ENCODE data around the gene PANK4. TPM values are rescaled to one million over a fixed set of nuclear protein-coding genes. Genes with fewer than 3 reads are reported as not detected.

The PANK4 gene
- total RNA-seq, 1 donor from 2014 or later, result 26.3 TPM

- Histone ChIP-seq H3K79me2 (ENCODE audit: insufficient read depth, low read length) (peaks cover 42% of the 10 kb centered on the region), H3K4me2 (ENCODE audit: low read length) (no peak overlapping the region), H2AFZ (ENCODE audit: low read depth, low read length) (no peak overlapping the region), H3K27me3 (ENCODE audit: insufficient read depth, low read length) (no peaks in the 10 kb centered on the region), H3K36me3 (ENCODE audit: insufficient read depth, low read length) (peaks cover 3% of the 10 kb centered on the region), H3K4me1 (ENCODE audit: insufficient read depth, low read length) (peaks cover 17% of the 10 kb centered on the region), H3K9me3 (ENCODE audit: insufficient read depth, low read depth, low read length) (no peaks in the 10 kb centered on the region), H4K20me1 (ENCODE audit: insufficient read depth, low read length) (peaks cover 59% of the 10 kb centered on the region), H3K9ac (ENCODE audit: low read length) (no peak overlapping the region), H3K27ac (ENCODE audit: low read depth, low read length) (no peak overlapping the region), H3K4me3 (ENCODE audit: insufficient read depth, low read depth, low read length) (no peak overlapping the region)
- Mint-ChIP-seq H3K27me3 (ENCODE audit: low read depth, unreplicated experiment) (no peaks in the 10 kb centered on the region), H3K36me3 (ENCODE audit: low read depth, unreplicated experiment) (peaks cover 5% of the 10 kb centered on the region), H3K4me3 (ENCODE audit: unreplicated experiment) (no peak overlapping the region), H3K27ac (ENCODE audit: unreplicated experiment) (no peak overlapping the region), H3K9me3 (ENCODE audit: unreplicated experiment) (no peaks in the 10 kb centered on the region), H3K4me1 (ENCODE audit: low read depth, unreplicated experiment) (peaks cover 9% of the 10 kb centered on the region)
- FAIRE-seq, result no peak
- no peak for DNase-seq (ENCODE audit: low read depth)
- TF ChIP-seq CTCF (IDR thresholded peaks at IDR 0.05; ENCODE audit: insufficient read depth, low read depth, low read length), result no peak
- TF ChIP-seq EZH2 (IDR thresholded peaks at IDR 0.05; ENCODE audit: insufficient read depth, low read length), result no peak
Observed at GRCh38 chr1:2519729-2520128, 6.7 kb downstream of the PANK4 start.

- Histone ChIP-seq H3K27ac (ENCODE audit: low read depth, low read length) (no peak overlapping the region), H2AFZ (ENCODE audit: low read depth, low read length) (no peak overlapping the region), H3K36me3 (ENCODE audit: insufficient read depth, low read length) (peaks cover 3% of the 10 kb centered on the region), H4K20me1 (ENCODE audit: insufficient read depth, low read length) (peaks cover 53% of the 10 kb centered on the region), H3K9me3 (ENCODE audit: insufficient read depth, low read depth, low read length) (no peaks in the 10 kb centered on the region), H3K79me2 (ENCODE audit: insufficient read depth, low read length) (peaks cover 37% of the 10 kb centered on the region), H3K4me2 (ENCODE audit: low read length) (no peak overlapping the region), H3K4me3 (ENCODE audit: insufficient read depth, low read depth, low read length) (no peak overlapping the region), H3K4me1 (ENCODE audit: insufficient read depth, low read length) (peaks cover 13% of the 10 kb centered on the region), H3K27me3 (ENCODE audit: insufficient read depth, low read length) (no peaks in the 10 kb centered on the region), H3K9ac (ENCODE audit: low read length) (no peak overlapping the region)
- Mint-ChIP-seq H3K9me3 (ENCODE audit: unreplicated experiment) (no peaks in the 10 kb centered on the region), H3K27ac (ENCODE audit: unreplicated experiment) (no peak overlapping the region), H3K36me3 (ENCODE audit: low read depth, unreplicated experiment) (peaks cover 5% of the 10 kb centered on the region), H3K27me3 (ENCODE audit: low read depth, unreplicated experiment) (no peaks in the 10 kb centered on the region), H3K4me3 (ENCODE audit: unreplicated experiment) (no peak overlapping the region), H3K4me1 (ENCODE audit: low read depth, unreplicated experiment) (peaks cover 8% of the 10 kb centered on the region)
- no peak for FAIRE-seq
- no peak for DNase-seq (ENCODE audit: low read depth)
- no peak for TF ChIP-seq CTCF (IDR thresholded peaks at IDR 0.05; ENCODE audit: insufficient read depth, low read depth, low read length)
- no peak for TF ChIP-seq EZH2 (IDR thresholded peaks at IDR 0.05; ENCODE audit: insufficient read depth, low read length)
Observed at GRCh38 chr1:2519029-2519685, 7.2 kb downstream of the PANK4 start.

- Histone ChIP-seq H2AFZ (ENCODE audit: low read depth, low read length) (no peak overlapping the region), H3K9ac (ENCODE audit: low read length) (no peak overlapping the region), H3K79me2 (ENCODE audit: insufficient read depth, low read length) (peaks cover 30% of the 10 kb centered on the region), H3K4me1 (ENCODE audit: insufficient read depth, low read length) (peaks cover 7% of the 10 kb centered on the region), H4K20me1 (ENCODE audit: insufficient read depth, low read length) (peaks cover 47% of the 10 kb centered on the region), H3K27ac (ENCODE audit: low read depth, low read length) (no peak overlapping the region), H3K36me3 (ENCODE audit: insufficient read depth, low read length) (peaks cover 4% of the 10 kb centered on the region), H3K4me3 (ENCODE audit: insufficient read depth, low read depth, low read length) (no peak overlapping the region), H3K4me2 (ENCODE audit: low read length) (no peak overlapping the region), H3K9me3 (ENCODE audit: insufficient read depth, low read depth, low read length) (no peaks in the 10 kb centered on the region), H3K27me3 (ENCODE audit: insufficient read depth, low read length) (no peaks in the 10 kb centered on the region)
- Mint-ChIP-seq H3K9me3 (ENCODE audit: unreplicated experiment) (no peaks in the 10 kb centered on the region), H3K36me3 (ENCODE audit: low read depth, unreplicated experiment) (peaks cover 5% of the 10 kb centered on the region), H3K4me1 (ENCODE audit: low read depth, unreplicated experiment) (peaks cover 4% of the 10 kb centered on the region), H3K4me3 (ENCODE audit: unreplicated experiment) (no peak overlapping the region), H3K27me3 (ENCODE audit: low read depth, unreplicated experiment) (no peaks in the 10 kb centered on the region), H3K27ac (ENCODE audit: unreplicated experiment) (no peak overlapping the region)
- TF ChIP-seq EZH2 (IDR thresholded peaks at IDR 0.05; ENCODE audit: insufficient read depth, low read length), result no peak
- no peak for TF ChIP-seq CTCF (IDR thresholded peaks at IDR 0.05; ENCODE audit: insufficient read depth, low read depth, low read length)
- DNase-seq (ENCODE audit: low read depth) (no peak), FAIRE-seq (no peak)
Observed at GRCh38 chr1:2518528-2518927, 7.9 kb downstream of the PANK4 start.
